CD4-positive, alpha-beta T cell treated with Interleukin-2 at 100 ng/mL for 4 hours (primary cell): ENCODE results near the gene MAD2L1.
"Not testable (repeated sequence)": the region's sequence is repeated elsewhere in the genome, so short reads cannot be mapped to it uniquely, and the experiment has no call there.

Experiments
- DNase-seq: peaks from one replicate; pipeline ENCODE4 v3.0.0-alpha.2; 2020; ENCODE audit warnings: low spot score

Gene MAD2L1

DNA sequence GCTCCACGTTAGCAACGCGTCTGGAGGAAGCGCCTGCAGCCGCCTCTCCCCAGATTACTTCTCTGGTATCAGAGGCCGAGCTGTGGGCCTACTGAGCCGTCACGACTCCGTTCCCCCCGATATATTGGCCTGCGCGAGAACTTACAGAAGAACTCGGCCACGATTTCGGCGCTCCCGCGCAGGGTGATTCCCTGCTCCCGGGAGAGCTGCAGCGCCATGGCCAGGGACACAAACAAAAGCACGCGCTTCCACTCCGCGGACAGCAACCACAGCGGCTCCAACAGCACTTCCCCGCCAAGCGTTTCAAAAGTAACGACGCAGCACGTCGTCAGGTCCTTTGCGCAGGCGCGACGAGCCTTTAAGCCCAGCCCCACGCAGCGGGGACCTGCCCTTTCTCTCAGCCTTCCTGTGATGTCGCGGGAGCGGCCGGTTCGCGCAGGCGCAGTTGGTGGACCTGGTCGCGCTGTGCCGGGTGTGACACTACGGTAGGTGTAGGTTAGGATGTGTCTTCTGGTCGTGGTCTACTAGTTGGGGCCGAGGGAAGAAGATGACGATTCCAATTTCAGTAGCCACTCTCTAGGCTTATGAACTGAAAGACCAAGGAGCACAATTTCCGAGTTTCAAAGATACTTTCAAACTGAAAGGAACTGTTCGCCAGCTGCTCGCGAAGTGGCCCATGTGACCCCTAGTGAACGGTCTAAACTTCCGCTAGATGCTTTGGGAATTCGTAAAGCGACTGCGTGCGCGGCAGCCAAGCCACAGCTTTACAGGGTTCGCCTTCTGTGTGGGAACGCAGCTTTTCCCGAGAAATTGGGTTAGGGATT is at the start of gene MAD2L1:
Gene MAD2L1 (minus strand): TSS at position 332 of the 824 bp plus-strand sequence. CDS start 114 bp downstream, at position 218.
- peak; percentile 99 for DNase-seq

DNA sequence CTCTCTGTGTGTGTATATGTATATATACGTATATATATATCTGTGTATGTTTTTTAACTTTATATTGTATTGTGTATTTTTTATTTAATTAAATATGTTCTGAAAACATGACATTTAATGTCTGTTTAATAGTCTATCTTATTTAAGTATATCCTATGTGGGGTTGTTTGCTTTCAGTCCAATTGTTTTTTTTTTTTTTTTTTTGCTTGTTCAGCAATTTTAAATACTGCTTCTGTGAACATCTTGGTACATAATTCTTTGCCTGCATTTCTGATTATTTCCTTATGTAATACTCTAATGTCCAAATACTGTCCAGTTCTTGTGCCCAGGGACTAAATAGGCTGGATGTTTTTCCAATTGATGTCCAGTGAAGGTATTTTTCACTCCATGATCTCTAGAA is 45.1 kb upstream of the MAD2L1 start:
- no peak for DNase-seq

DNA sequence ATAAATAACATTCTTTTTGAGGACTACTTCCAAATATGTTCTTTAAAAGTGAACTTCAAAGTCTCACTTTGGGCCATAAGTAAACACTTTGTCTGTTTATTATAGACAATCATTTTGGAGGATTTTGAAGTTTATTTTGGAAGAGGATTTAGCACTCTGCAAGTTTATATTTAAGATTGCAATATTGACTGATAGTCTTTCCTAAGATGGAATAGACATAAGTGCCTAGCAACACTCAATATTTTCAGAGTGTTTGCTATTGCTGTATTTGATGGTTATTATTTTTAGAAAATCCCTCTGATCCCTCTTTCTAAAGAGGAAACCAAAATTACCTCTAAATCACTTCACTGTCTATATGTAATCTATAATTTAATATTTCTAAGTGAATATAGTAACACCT is 42.8 kb upstream of the MAD2L1 start:
- no peak for DNase-seq

DNA sequence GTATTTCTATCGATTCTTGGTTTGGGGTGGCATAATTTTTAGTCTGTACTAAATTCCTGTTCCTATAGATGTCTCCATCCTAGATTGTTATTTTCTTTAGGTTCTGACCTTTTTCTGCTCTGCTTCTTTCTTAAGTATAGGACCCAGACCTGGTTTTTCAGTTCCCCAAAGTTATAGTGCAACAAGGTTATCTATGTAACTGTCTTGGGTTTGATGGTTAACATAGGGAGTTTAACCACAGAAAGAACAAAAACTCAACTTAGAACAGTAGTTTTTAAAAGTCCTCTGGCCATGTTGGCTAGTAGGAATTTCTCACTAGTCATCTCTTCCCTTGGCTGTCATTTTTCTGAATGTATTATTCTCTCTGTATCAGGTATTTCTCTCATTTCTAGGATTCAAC is 38.8 kb upstream of the MAD2L1 start:
- no peak for DNase-seq

DNA sequence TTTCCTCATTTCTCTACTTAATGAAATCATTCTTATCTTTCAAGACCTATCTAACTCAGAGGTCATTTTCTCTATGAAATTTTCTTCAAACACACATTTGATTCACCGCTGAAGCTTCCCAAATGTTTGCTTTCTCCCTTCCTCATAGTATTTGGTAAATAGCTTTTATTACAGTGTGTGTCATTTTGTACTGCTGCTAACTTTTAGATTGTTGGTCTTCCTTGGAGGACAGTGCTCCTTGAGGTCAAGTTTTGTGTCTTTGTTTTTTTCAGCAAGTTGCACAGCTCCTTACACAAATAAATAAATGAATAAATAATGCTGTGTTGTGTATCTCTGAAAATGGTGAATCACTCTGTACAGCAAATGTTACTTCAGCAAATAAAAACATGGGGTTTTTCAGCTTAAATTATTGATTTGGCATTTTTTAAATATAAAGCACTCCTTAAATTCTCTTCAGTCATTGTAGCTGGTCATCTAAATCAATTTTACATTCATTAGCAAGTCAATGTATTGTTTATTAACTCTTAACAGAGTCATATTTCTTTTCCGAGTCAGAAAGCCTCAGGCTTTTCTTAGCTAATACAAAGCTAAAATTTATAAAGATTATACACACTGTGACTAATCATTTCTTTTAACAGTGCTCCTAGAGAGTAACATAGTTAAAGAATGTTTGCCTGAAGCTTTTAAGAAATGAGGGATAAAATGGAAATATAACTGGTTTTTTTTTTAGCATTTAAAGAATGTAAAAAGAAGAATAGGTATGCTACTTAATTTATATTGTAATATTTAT is 30.1 kb upstream of the MAD2L1 start:
- no peak for DNase-seq

DNA sequence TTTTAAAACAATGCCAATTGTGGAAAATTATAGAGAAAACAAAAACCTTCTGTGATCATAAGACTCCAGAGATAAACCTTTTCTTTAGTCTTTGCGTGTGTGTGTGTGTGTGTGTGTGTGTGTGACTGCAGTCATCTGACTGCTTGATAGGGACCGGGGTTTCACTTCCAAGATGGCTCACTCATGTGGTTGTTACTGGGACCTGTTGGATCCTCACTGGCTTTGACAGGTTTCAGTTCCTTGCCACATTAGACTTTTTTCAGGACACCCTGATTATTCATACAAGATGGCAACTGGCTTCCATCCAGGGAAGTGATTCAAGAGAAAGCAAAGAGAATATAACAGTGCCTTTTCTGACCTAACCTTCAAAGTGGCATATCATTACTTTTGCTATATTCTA is 21.9 kb upstream of the MAD2L1 start:
- no peak for DNase-seq

DNA sequence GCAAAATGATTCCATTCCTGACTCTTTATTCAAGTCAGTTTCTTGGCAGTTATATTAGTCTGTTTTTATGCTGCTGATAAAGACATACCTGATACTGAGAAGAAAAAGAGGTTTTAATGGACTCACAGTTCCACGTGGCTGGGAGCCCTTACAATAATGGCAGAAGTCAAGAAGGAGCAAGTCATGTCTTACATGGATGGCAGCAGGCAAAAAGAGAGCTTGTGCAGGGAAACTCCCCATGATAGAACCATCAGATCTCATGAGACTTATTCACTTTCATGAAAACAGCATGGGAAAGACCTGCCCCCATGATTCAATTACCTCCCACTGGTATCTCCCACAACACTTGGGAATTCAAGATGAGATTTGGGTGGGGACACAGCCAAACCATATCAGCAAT is 21.4 kb upstream of the MAD2L1 start:
- DNase-seq: not testable (repeated sequence)

DNA sequence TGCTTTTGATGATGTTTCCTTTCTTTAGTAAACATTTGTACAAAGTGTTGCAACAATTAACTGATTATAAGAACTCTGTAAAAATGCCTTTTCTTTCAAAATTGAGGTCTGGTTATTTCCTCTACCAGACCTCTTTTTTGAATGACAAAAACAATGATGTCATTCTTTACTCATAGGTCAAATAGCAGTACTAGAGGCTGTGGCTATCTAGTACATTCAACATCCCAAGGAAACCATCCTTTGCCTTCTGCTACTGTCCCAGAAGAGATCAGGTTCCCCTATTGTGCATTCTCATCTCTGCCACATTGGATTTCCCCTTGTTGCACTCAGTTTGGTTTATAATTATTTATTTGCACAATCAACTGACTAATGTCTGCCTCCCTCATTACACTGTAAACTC is 19.1 kb upstream of the MAD2L1 start:
- DNase-seq: no peak

DNA sequence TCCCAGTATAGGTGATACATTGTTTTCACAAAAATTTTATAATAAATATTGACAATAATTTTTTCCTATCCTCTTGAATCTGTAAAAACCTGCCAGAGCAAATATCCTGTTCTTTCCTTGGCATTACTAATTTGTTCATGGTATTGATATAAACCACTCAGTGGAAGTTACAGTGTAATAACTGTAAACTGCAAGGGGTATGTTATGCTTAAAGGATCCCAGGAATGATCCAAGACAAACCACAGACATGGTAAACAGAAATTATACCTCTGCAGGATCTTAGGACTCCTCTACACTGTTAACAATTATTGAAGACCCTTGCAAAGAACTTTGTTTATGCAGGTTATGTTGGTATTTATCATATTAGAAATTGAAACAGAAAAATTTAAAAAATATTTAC is 17.7 kb upstream of the MAD2L1 start:
- DNase-seq: no peak

DNA sequence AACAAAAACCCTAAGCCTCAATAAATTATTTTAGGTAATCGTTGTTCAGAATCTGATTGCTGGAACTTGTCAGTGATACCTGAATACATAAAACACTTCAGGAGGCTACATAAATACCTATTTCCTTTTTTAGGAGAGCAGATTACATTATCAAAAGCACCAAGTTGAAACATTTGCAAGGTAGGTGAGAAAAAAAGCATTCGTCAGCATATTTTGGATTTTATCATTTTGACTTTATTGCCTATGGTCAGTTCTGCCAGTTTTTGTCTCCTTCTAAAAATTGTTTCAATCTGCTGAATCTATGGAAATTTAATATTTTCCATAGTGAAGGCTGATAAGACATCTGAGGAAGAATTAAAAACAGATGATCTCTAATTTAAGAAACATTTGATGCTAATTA is 16.5 kb upstream of the MAD2L1 start:
- DNase-seq: no peak

DNA sequence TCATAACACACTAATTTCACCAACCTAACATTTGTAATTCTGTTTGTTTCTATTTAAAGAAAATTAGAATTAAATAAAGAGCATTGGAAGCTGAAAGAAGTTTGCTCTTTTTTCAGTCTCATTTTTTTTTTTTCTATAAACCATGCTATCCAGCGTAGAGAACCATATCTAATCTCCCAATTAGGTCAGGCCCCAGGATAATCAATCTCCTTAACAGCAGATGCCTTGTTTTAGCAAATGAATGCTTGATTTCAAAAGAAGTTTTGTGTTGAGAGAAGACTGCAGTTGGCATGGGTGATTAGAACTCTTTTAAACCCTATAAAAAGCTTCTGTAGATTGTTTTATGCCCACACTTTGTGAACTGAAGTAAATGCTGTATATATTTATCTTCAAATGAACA is 15.6 kb upstream of the MAD2L1 start:
- no peak for DNase-seq

DNA sequence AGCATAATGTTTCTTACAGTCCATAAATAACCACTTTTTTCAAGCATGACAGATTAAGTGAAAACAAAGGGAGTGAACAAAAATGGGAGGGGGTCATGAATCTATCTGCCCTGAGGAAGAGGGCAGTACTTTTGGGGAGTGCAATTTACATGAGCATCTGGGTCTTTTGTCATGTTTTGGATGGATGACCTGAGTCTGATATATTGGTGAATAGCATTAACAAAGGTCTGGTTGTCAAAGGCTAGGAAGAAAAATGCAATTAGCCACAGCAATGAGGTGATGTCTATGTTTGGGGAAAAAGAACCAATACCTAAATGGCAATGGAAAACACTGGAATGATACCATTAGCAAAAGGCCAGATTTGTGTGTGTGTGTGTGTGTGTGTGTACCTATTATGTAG is 15.1 kb upstream of the MAD2L1 start:
- DNase-seq: no peak

DNA sequence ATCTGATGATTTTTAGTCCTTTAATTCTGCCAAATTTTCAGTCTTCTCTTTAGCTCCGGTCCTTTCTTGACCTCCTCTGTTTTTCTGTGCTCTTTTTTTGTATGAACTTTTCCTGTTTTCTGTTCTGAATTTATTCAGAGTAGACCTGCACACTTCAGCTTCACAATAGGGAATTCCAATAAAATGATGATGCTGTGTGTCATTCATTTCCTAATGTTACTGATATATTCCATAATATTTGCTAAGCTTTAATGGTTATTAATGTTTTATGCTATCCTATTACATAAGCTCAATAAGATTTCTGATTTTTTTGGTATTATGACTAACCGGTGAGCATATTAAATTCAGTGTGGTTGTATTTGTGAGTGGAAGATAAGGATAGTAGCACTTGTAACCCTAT is 13.9 kb upstream of the MAD2L1 start:
- DNase-seq: no peak

DNA sequence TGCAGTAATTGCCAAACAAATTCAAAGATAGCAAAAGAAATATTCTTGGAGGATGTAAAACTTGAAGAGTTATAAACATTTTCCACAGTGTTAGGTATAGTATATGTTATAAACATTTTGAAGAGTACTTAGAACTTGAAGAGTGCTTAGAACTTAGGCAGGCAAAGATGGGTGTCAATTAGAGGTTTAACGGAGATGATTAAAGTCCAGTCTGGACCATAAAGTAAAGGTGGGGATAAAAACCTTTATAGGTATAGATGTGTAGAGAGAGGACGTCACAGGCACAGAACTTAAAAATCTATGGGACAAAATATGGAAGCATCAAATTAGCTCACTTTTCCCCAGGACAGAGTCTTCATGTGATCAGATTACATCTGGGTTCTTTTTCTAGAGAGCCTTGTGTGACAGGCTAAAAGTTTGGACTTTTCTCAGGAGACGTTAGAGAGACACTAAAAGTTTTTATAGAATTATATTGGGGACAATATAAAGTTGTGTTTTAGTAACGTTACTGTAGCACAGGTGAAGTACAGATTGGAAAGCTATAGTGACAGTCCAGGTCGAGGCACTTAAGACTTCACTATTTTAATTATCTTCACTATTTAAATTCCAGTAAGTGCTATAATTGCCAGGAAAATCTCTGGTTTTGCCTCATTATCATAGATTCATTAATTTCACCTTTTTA is 13.3 kb upstream of the MAD2L1 start:
- no peak for DNase-seq

DNA sequence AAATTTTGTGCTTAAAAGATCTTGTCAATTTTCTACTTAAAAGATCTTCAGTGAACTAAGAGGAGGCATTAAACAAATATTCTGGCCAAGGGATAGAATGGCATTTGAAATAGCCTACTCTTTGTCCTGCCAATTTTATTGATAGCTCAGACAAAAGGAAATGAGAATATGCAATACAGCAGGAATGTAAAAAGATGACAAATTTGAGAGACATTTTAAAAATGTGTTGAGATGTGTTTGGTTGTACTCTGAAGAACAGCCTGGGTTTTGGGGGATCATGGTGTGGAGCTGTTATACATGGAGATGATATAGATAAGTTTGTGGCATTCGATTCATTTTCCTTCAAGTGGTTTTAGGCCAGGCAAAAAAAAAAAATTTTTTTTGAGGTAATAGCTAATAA is 11.6 kb upstream of the MAD2L1 start:
- no peak for DNase-seq

DNA sequence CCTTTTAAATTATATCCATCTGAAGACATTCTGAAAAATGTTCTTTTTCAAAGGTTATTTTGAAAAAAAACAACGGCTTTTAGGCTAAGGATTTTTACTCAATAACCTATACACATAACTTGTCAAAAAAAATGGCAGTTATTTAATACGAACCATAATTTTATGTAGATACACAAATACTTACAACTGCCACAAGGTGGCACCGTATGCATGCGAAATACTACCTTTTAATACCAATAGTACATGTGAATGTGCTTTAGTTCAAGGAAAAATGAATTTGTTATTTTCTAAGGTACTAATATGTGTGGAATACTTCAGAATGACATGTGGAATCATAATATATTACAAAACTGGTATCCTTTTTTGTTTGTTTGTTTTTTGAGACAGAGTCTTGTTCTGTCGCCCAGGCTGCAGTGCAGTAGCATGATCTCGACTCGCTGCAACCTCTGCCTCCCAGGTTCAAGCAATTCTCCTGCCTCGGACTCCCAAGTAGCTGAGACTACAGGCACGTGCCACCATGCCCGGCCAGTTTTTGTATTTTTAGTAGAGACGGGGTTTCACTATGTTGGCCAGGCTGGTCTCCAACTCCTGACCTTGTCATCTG is 4.6 kb upstream of the MAD2L1 start:
- DNase-seq: peak; percentile 75

DNA sequence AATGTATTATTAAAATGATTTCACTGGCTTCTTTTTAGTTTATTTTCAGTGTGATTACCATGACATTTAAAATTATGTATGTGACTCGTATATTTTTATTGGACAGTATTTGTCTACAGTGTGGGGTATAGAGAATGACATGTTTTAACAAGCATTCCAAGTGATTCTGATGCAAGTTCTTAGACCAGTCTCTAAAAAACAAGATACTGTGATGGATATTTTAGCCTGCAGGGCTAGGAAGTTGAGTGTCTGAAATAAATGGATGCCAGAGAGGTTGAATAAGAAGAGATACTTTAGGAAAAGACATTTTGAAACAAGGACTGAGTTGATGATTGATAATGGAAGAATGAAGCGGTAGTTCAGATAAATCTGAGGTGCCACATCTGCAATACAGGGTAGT is 3.5 kb upstream of the MAD2L1 start:
- no peak for DNase-seq

DNA sequence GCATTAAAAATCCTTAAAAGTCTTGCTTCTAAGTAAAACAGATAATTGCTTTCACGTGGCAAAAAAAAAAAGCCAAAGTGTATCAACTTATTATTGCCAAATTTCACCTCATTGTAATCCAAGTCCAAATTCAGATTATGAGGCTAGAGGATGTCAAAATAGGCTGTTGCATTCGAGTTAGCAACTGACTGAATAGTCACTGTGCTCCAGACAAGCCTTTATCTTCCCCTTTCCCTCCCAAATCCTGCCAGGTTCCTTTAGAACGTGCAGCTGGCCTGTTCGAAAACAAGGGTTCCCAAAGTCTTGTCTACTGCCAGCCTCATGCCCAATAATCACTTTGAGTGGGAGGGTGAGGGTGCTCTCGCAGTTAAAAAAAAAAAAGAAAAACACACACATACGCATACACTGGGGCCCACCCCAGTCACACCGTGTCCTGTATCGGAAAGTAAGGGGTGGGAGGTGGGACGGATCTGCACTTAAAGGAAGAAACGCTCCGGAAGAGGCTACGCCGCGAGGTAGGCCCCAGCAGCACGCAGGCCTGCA is 603 bp downstream of the MAD2L1 start:
- DNase-seq: peak; percentile 40

DNA sequence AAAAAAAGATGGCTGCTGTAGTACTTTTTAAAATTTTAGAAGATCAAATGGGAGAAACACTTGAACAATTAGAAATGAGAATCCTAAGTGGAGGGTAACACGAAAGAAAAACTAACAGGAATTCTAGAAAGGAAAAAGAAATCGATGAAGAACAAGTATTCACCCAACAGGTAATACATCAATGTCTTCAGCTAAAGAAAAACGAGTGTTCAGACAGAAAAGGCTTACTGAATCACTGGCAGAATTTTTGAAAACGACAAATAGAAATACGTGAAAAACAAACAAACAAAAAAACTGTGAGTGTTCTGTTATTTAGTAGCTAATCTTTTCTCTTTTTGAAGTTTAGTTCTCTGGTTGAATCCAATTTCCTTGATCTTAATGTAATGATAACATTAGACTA is 1.8 kb downstream of the MAD2L1 start:
- DNase-seq: no peak

DNA sequence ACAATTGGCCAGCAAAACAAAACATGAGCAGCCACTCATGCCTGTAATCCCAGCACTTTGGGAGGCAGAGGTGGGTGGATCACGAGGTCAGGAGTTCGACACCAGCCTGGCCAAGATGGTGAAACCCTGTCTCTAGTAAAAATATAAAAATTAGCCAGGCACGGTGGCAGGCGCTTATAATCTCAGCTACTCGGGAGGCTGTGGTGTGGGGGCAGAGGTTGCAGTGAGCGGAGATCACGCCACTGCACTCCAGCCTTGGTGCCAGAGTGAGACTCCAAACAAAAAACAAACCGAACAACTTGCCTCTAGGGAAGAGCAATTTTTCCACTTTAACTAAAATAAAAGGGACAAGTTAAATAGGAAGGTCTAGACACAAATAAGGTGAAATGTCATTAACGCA is 2.9 kb downstream of the MAD2L1 start:
- DNase-seq: not testable (repeated sequence)

DNA sequence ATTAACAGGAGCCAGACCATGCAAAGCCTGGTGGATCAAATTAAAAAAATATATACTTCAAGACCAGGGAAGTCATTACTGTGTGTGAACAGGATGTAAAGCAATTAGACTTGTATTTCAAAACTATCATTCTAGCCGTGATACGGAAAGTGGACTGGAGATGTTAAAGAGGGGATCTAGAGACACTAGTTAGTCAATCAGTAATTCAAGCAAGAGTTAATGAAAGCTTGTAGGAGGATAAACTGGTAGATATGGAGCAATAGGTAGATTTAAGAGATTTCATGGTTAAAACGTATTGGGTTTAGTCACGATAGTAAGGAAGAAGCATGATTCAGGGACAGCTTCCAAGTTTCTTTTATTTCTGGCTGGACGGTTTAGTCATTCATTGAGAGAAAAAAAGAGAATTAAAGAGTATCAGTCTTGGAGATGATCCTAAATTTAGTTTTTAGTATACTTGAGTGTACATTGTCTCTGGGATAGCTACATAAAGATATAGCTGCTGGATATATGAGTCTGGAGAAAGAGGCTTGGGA is 3.9 kb downstream of the MAD2L1 start:
- DNase-seq: no peak

DNA sequence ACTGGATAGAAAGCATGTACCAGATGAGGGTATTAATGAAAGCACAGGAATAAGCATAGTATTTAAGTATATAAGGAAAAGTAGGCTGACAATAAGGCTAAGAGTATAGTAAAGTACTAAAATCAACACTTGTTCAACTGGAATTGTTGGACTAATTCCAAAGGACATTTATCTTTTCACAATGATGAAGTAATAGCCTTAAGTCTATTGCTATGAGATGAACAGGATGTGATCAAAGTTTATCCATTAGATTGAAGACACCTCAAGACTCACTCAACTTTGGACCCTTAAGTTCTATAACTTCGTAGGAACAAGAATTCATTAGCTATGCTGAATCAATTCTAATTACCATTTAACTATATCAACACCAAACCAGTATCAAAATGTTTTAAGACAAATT is 7.6 kb downstream of the MAD2L1 start:
- no peak for DNase-seq
